Sigmoid colon (tissue), 7 donors: ENCODE measurements around the gene RPL23. TPM values are rescaled to one million over a fixed set of nuclear protein-coding genes. Genes with fewer than 3 reads are reported as not detected.
A peak's percentile ranks its signal among the peaks of the same experiment; 100 is the strongest.

Source experiments
- DNase-seq: peaks from one replicate; pipeline ENCODE4 v3.0.0-alpha.2; 2019
- H3K27ac ChIP-seq, 4 donors: fragments of 200-600 bp; sonication (generic); one replicate each; pipeline ENCODE4 v1.5.1; 2016 to 2019; ENCODE audit warnings: mild to moderate bottlenecking in 1 of 4
- H3K27me3 ChIP-seq, 3 donors: fragments of 200-600 bp; sonication (generic); one replicate each; pipeline ENCODE4 v1.5.1; 2019; ENCODE audit warnings: mild to moderate bottlenecking in 1 of 3
- H3K36me3 ChIP-seq, 4 donors: fragments of 200-600 bp; sonication (generic); one replicate each; pipeline ENCODE4 v1.5.1; 2016 to 2019
- H3K4me1 ChIP-seq, 4 donors: fragments of 200-600 bp; sonication (generic); one replicate each; pipeline ENCODE4 v1.5.1; 2017 to 2019
- H3K4me3 ChIP-seq, 4 donors: fragments of 200-600 bp; sonication (generic); one replicate each; pipeline ENCODE4 v1.5.1; 2017 to 2019; ENCODE audit warnings: mild to moderate bottlenecking in 2 of 4, moderate library complexity in 1 of 4
- H3K9me3 ChIP-seq, 4 donors: fragments of 200-600 bp in 3 of 4; sonication (generic) in 3 of 4; one replicate each; pipeline versions ENCODE4 v1.5.1 to v1.6.1; 2013 to 2019
- EP300 ChIP-seq, 4 donors: sonication (generic); formaldehyde crosslinking; IDR thresholded peaks; one replicate each; pipeline ENCODE4 v1.6.1; 2017; ENCODE audit warnings: antibody characterized with exemption in 4 of 4
- POLR2A ChIP-seq, 2 donors: fragments of 450-650 bp; IDR thresholded peaks; one replicate each; pipeline ENCODE4 v1.6.1; 2016; ENCODE audit warnings: antibody characterized with exemption in 2 of 2, mild to moderate bottlenecking in 2 of 2, moderate library complexity in 2 of 2
- POLR2AphosphoS5 ChIP-seq, 4 donors: sonication (generic); formaldehyde crosslinking; IDR thresholded peaks; one replicate each; pipeline ENCODE4 v1.6.1; 2017; ENCODE audit warnings: antibody characterized with exemption in 4 of 4
- WGBS, 2 donors: extraction: QIAGEN DNeasy Blood & Tissue Kit; methylation state at CpG; one replicate each; pipeline ENCODE4 v1.1.7; 2013; 5-methylcytosine and 5-hydroxymethylcytosine counted together
- intact Hi-C: fragments of 100-400 bp; cut with DNase I; formaldehyde crosslinking; loops from one replicate; pipeline ENCODE4 v1.15.1; 2023
- polyA plus RNA-seq, 3 donors: library from polyadenylated mRNA; stranded (reverse); fragments of 200-250 nt; gene quantifications; one replicate each; pipeline ENCODE4 v1.2.3, GENCODE V29; 2013
- total RNA-seq, 4 donors: library from RNA; depleted of rRNA; stranded (reverse); fragments of >200 nt; gene quantifications; one replicate each; pipeline ENCODE4 v1.1.0, GENCODE V29; 2016
- TF ChIP-seq, protein P1 (sequence below), 4 experiments: fragments of 450-650 bp in 3 of 4; fragments of 200-600 bp in 1 of 4; IDR thresholded peaks; one replicate each; pipeline ENCODE4 v1.5.1; 2016 to 2019; ENCODE audit warnings: antibody characterized with exemption in 4 of 4, mild to moderate bottlenecking in 3 of 4, moderate library complexity in 2 of 4
- donor health status: healthy with polysubstance abuse.
- donor health status: Bipolar disorder and iron deficiency.
- donor health status: healthy.

RPL23 gene
- total and polyA plus RNA-seq, 7 donors = 1,692 to 3,780 (median 2,683) TPM

DNA sequence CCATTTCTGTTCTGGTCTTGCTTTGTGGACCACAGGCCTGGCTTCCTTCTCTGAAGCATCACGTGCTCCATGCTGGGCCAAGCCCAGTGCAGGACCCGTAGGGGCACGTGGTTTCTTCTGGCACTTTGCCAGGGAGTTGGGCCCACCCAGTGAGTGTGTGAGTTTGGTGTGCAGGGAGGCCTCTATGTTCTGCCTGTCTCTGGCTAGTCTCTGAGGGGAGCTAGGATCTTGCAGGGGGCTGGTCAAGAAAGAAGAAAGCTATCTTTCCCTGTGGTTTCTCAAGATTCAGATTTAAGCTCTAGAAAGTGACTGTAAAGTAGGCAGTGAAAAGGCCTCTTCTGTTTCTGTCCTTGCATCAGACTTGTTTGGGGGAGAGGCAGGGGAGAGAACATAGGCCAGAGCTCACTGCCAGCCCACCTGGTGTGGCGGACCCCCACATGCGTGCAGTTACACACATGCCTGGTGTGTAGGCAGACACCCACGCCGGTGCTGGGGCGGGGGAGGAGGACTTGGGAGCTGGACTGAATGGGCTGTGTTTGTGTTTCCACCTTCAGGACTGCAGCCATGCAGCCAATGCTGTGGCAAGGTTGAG is 28.2 kb upstream of the RPL23 start:
- DNase-seq = peak; percentile 92

GRCh38 chr17:38879878-38880665 is 26.6 kb upstream of the RPL23 start:
- WGBS, 2 donors = 36 to 41% methylated on average over 6 of the region's 6 CpGs
- Histone ChIP-seq H3K4me1 (peaks cover 0 to 87% (median 75%) of the 10 kb centered on the region in 4 donors), H3K27me3 (no peaks in the 10 kb centered on the region), H3K36me3 (peaks cover 0 to 14% (median 5%) of the 10 kb centered on the region in 4 donors), H3K4me3 (no peak overlapping the region), H3K9me3 (no peaks in the 10 kb centered on the region), H3K27ac (peak overlapping the region; percentile 59 to 74 (median 70))
- intact Hi-C loops = no loop called here
- DNase-seq = peak; percentile 79
- peak in 1 of 4 donors; percentile 12 for TF ChIP-seq POLR2AphosphoS5 (IDR thresholded peaks at IDR 0.05)
- TF ChIP-seq POLR2A (IDR thresholded peaks at IDR 0.05) = no peak

More for the DNA sequence above, 28.2 kb upstream of the RPL23 start:
- no peak for TF ChIP-seq POLR2A (IDR thresholded peaks at IDR 0.05)
- peak; percentile 61 to 80 (median 70) for TF ChIP-seq POLR2AphosphoS5 (IDR thresholded peaks at IDR 0.05)
- Histone ChIP-seq H3K9me3 (no peaks in the 10 kb centered on the region), H3K4me1 (peaks cover 0 to 89% (median 79%) of the 10 kb centered on the region in 4 donors), H3K27ac (peak overlapping the region; percentile 59 to 74 (median 70)), H3K36me3 (peaks cover 0 to 16% (median 8%) of the 10 kb centered on the region in 4 donors), H3K4me3 (no peak overlapping the region), H3K27me3 (no peaks in the 10 kb centered on the region)
- 36 to 47% methylated on average over 8 of the region's 8 CpGs for WGBS, 2 donors
- intact Hi-C loops = no loop called here

- TF ChIP-seq, protein P1, sequence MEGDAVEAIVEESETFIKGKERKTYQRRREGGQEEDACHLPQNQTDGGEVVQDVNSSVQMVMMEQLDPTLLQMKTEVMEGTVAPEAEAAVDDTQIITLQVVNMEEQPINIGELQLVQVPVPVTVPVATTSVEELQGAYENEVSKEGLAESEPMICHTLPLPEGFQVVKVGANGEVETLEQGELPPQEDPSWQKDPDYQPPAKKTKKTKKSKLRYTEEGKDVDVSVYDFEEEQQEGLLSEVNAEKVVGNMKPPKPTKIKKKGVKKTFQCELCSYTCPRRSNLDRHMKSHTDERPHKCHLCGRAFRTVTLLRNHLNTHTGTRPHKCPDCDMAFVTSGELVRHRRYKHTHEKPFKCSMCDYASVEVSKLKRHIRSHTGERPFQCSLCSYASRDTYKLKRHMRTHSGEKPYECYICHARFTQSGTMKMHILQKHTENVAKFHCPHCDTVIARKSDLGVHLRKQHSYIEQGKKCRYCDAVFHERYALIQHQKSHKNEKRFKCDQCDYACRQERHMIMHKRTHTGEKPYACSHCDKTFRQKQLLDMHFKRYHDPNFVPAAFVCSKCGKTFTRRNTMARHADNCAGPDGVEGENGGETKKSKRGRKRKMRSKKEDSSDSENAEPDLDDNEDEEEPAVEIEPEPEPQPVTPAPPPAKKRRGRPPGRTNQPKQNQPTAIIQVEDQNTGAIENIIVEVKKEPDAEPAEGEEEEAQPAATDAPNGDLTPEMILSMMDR (IDR thresholded peaks at IDR 0.05) = no peak
- no peak for TF ChIP-seq POLR2AphosphoS5 (IDR thresholded peaks at IDR 0.05)
- TF ChIP-seq EP300 (IDR thresholded peaks at IDR 0.05) = no peak
- TF ChIP-seq POLR2A (IDR thresholded peaks at IDR 0.05) = no peak
- H3K9me3 ChIP-seq = no peaks in the 10 kb centered on the region
- peaks cover 0 to 90% (median 84%) of the 10 kb centered on the region in 4 donors for H3K4me1 ChIP-seq
- H3K36me3 ChIP-seq = peaks cover 0 to 14% (median 4%) of the 10 kb centered on the region in 4 donors
- intact Hi-C loops = no loop called here
- H3K4me3 ChIP-seq = no peak overlapping the region
- no peaks in the 10 kb centered on the region for H3K27me3 ChIP-seq
- 45 to 68% methylated on average over 7 of the region's 7 CpGs for WGBS, 2 donors
- DNase-seq = no peak
- peak overlapping the region; percentile 20 to 96 (median 43) for H3K27ac ChIP-seq
Measured at GRCh38 chr17:38877130-38877851, 23.8 kb upstream of the RPL23 start.

GRCh38 chr17:38875477-38876075 is 22.1 kb upstream of the RPL23 start:
- peaks cover 0 to 14% (median 4%) of the 10 kb centered on the region in 4 donors for H3K36me3 ChIP-seq
- TF ChIP-seq POLR2A (IDR thresholded peaks at IDR 0.05) = no peak
- TF ChIP-seq, protein P1 (IDR thresholded peaks at IDR 0.05) = no peak
- no peak for TF ChIP-seq POLR2AphosphoS5 (IDR thresholded peaks at IDR 0.05)
- no peak for TF ChIP-seq EP300 (IDR thresholded peaks at IDR 0.05)
- peaks cover 0 to 88% (median 79%) of the 10 kb centered on the region in 4 donors for H3K4me1 ChIP-seq
- 74 to 83% methylated on average over 5 of the region's 5 CpGs for WGBS, 2 donors
- intact Hi-C loops = no loop called here
- H3K27me3 ChIP-seq = no peaks in the 10 kb centered on the region
- H3K9me3 ChIP-seq = no peaks in the 10 kb centered on the region
- H3K27ac ChIP-seq = peak overlapping the region; percentile 95 to 99 (median 97)
- no peak for DNase-seq
- H3K4me3 ChIP-seq = peak overlapping the region in 1 of 4 donors; percentile 8
